ENCODE results near the gene CD2BP2.

GRCh38 chr16:30358577-30358936 is 3.4 kb upstream of the CD2BP2 start:
- no peak for TF ChIP-seq CTCF (IDR thresholded peaks at IDR 0.05; ENCODE audit: insufficient read depth, low read length)
- TF ChIP-seq POLR2AphosphoS5 (IDR thresholded peaks at IDR 0.05; ENCODE audit: low read depth): no peak
- TF ChIP-seq REST (IDR thresholded peaks at IDR 0.05; ENCODE audit: insufficient replicate concordance, low read depth): no peak
- TF ChIP-seq SPI1 (IDR thresholded peaks at IDR 0.05; ENCODE audit: borderline replicate concordance, low read depth): no peak
- no peak for TF ChIP-seq GABPA (IDR thresholded peaks at IDR 0.05; ENCODE audit: low read depth)

Measured in HL-60 (cell line).